ENCODE data around the gene KCTD12.

KCTD12 gene

DNA sequence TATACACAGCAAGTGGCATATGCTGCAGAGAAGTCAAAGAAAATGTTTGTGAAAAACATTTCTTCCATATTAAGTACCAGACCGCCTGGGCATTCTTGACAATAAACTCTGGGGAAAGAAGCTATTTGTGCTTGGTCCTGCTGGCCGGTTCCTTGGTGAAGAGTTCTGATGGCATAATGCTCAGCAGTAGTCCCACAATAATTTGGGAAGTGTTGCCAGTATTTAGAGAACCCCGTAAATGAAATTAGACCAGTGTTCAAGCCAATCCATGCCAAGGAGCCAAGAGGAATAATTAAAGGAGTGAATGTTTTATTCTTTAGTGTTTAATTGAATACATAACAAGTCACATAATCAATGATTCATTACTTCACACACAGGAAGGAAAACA, 6.3 kb downstream of the KCTD12 start:
- Histone ChIP-seq H3K27me3 (ENCODE audit: insufficient read depth, low read length) (peaks cover 7% of the 10 kb centered on the region; the same call in 1 of the 2 replicates), H3K9ac (ENCODE audit: low read length) (no peak overlapping the region), H3K4me3 (ENCODE audit: low read depth, low read length, poor library complexity, severe bottlenecking) (no peak overlapping the region), H3K36me3 (ENCODE audit: insufficient read depth, low read length) (no peaks in the 10 kb centered on the region), H3F3A (ENCODE audit: insufficient read depth, low read length) (no peaks in the 10 kb centered on the region), H3K4me1 (ENCODE audit: insufficient read depth, low read length, severe bottlenecking) (peaks cover 14% of the 10 kb centered on the region), H3K79me2 (ENCODE audit: insufficient read depth, low read length) (no peaks in the 10 kb centered on the region), H3K27ac (ENCODE audit: low read depth, low read length, poor library complexity, severe bottlenecking) (no peak overlapping the region), H3K4me2 (ENCODE audit: low read length) (0 out of 2 replicates have a peak overlapping the region, but pooled peaks have one; percentile 29), H4K20me1 (ENCODE audit: insufficient read depth, low read length) (no peaks in the 10 kb centered on the region), H3K9me2 (ENCODE audit: low read depth, low read length) (no peaks in the 10 kb centered on the region), H2AFZ (ENCODE audit: low read length) (no peak overlapping the region), H3K9me3 (ENCODE audit: low read length) (no peaks in the 10 kb centered on the region)
- TF ChIP-seq, protein P1, sequence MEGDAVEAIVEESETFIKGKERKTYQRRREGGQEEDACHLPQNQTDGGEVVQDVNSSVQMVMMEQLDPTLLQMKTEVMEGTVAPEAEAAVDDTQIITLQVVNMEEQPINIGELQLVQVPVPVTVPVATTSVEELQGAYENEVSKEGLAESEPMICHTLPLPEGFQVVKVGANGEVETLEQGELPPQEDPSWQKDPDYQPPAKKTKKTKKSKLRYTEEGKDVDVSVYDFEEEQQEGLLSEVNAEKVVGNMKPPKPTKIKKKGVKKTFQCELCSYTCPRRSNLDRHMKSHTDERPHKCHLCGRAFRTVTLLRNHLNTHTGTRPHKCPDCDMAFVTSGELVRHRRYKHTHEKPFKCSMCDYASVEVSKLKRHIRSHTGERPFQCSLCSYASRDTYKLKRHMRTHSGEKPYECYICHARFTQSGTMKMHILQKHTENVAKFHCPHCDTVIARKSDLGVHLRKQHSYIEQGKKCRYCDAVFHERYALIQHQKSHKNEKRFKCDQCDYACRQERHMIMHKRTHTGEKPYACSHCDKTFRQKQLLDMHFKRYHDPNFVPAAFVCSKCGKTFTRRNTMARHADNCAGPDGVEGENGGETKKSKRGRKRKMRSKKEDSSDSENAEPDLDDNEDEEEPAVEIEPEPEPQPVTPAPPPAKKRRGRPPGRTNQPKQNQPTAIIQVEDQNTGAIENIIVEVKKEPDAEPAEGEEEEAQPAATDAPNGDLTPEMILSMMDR (IDR thresholded peaks at IDR 0.05; ENCODE audit: low read length), result no peak
- TF ChIP-seq EZH2 (IDR thresholded peaks at IDR 0.05; ENCODE audit: borderline replicate concordance, low read length), result no peak

DNA sequence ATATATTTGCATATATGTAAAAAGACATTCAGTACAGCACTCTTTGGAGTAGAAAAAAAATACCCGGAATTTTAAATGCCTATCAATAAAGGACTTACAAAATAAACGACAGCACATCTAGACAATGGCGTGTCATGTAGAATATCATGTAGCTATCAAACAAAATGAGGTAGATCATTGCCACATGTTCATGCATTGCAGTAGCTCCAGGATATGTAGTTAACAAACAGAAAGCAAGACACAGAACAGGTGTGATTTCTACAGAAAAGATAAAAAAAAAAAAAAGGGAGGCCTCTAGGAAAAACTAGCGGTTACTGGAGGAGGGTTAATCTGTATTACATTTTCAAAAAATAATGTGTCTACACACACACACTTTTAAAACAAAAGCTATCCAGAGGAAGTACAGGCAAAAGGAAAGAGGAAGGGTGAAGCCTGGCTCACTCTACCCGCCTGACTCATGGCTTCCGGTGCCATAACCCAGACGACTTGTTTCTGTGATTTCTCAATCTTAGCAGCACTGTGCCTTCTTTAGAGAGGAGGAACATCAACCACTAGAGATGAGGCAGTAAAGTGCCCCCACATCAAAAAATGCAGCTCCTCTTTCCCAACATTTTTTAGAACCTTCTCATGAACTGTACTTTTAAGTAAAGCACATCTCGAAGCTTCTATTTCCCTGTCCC, 6.9 kb downstream of the KCTD12 start:
- no peaks in the 10 kb centered on the region for H3K36me3 ChIP-seq (ENCODE audit: insufficient read depth, low read length)
- H3K9me3 ChIP-seq (ENCODE audit: low read length), result no peaks in the 10 kb centered on the region
- H3K27ac ChIP-seq (ENCODE audit: low read depth, low read length, poor library complexity, severe bottlenecking), result no peak overlapping the region
- no peak for TF ChIP-seq EZH2 (IDR thresholded peaks at IDR 0.05; ENCODE audit: borderline replicate concordance, low read length)
- TF ChIP-seq, protein P1 (IDR thresholded peaks at IDR 0.05; ENCODE audit: low read length), result no peak
- H3K4me3 ChIP-seq (ENCODE audit: low read depth, low read length, poor library complexity, severe bottlenecking), result no peak overlapping the region
- H3F3A ChIP-seq (ENCODE audit: insufficient read depth, low read length), result no peaks in the 10 kb centered on the region
- 0 out of 2 replicates have a peak, but pooled peaks cover 11% of the 10 kb centered on the region for H3K27me3 ChIP-seq (ENCODE audit: insufficient read depth, low read length)
- peak overlapping the region; percentile 29; the same call in 1 of the 2 replicates for H3K4me2 ChIP-seq (ENCODE audit: low read length)
- H3K79me2 ChIP-seq (ENCODE audit: insufficient read depth, low read length), result no peaks in the 10 kb centered on the region
- no peaks in the 10 kb centered on the region for H3K9me2 ChIP-seq (ENCODE audit: low read depth, low read length)
- no peaks in the 10 kb centered on the region for H4K20me1 ChIP-seq (ENCODE audit: insufficient read depth, low read length)
- H3K9ac ChIP-seq (ENCODE audit: low read length), result no peak overlapping the region
- no peak overlapping the region for H2AFZ ChIP-seq (ENCODE audit: low read length)
- peaks cover 8% of the 10 kb centered on the region for H3K4me1 ChIP-seq (ENCODE audit: insufficient read depth, low read length, severe bottlenecking)

DNA sequence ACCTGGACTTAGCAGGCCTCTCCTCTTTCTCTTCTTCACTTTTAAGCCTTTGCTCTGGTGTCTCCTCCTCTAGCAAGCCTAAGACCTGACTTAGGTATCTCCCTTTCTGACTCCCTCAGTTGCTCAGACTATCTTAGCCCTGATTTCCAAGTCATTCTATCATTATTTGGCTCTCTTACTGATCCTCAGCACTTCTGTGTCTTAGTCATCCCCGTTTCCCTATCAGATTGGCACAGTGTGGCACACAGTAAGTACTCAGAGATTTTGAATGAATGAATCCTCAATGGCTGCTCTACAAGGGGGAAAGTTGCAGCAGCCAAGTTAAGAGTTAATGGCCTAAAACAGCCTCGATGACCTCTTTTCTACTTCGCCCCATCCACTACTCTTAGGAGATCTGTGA, 8.2 kb downstream of the KCTD12 start:
- 0 out of 2 replicates have a peak, but pooled peaks cover 11% of the 10 kb centered on the region for H3K27me3 ChIP-seq (ENCODE audit: insufficient read depth, low read length)
- H3F3A ChIP-seq (ENCODE audit: insufficient read depth, low read length), result no peaks in the 10 kb centered on the region
- no peak overlapping the region for H3K9ac ChIP-seq (ENCODE audit: low read length)
- H4K20me1 ChIP-seq (ENCODE audit: insufficient read depth, low read length), result no peaks in the 10 kb centered on the region
- no peaks in the 10 kb centered on the region for H3K36me3 ChIP-seq (ENCODE audit: insufficient read depth, low read length)
- TF ChIP-seq EZH2 (IDR thresholded peaks at IDR 0.05; ENCODE audit: borderline replicate concordance, low read length), result no peak
- TF ChIP-seq, protein P1 (IDR thresholded peaks at IDR 0.05; ENCODE audit: low read length), result no peak
- no peak overlapping the region for H3K27ac ChIP-seq (ENCODE audit: low read depth, low read length, poor library complexity, severe bottlenecking)
- H2AFZ ChIP-seq (ENCODE audit: low read length), result no peak overlapping the region
- H3K4me3 ChIP-seq (ENCODE audit: low read depth, low read length, poor library complexity, severe bottlenecking), result no peak overlapping the region
- H3K4me2 ChIP-seq (ENCODE audit: low read length), result no peak overlapping the region
- H3K9me2 ChIP-seq (ENCODE audit: low read depth, low read length), result no peaks in the 10 kb centered on the region
- peaks cover 8% of the 10 kb centered on the region for H3K4me1 ChIP-seq (ENCODE audit: insufficient read depth, low read length, severe bottlenecking)
- H3K9me3 ChIP-seq (ENCODE audit: low read length), result no peaks in the 10 kb centered on the region
- H3K79me2 ChIP-seq (ENCODE audit: insufficient read depth, low read length), result no peaks in the 10 kb centered on the region

Data from OCI-LY1 (cell line).